OCI-LY3 (cell line): Measurements from ENCODE around the gene CPNE6.

Experiments used
- H2AFZ ChIP-seq: fragments of 200-600, 300-600 bp; shearing (Covaris generic); 2 replicates; pipeline ENCODE4 v1.6.0; 2014; ENCODE audit warnings: antibody characterized with exemption, low read depth, low read length
- H3K27ac ChIP-seq: fragments of 200-600, 300-600 bp; sonication (generic); 2 replicates; pipeline ENCODE4 v1.5.1; 2014; ENCODE audit warnings: mild to moderate bottlenecking, low read length, moderate library complexity, mixed read lengths
- H3K27me3 ChIP-seq: fragments of 200-600, 300-600 bp; sonication (generic); 2 replicates; pipeline ENCODE4 v1.6.1; 2014; ENCODE audit warnings: low read depth, low read length, mixed read lengths
- H3K36me3 ChIP-seq: fragments of 200-600, 300-600 bp; sonication (generic); replicated peaks from 2 replicates; pipeline ENCODE3; 2014; ENCODE audit warnings: low read depth, low read length, mixed read lengths
- H3K4me1 ChIP-seq: fragments of 300-600, 200-600 bp; sonication (generic); 2 replicates; pipeline ENCODE4 v1.6.1; 2014; ENCODE audit warnings: low read length, mixed read lengths
- H3K4me2 ChIP-seq: fragments of 200-600, 300-600 bp; sonication (generic); 2 replicates; pipeline ENCODE4 v1.6.1; 2014; ENCODE audit warnings: low read length, mixed read lengths
- H3K4me3 ChIP-seq: fragments of 300-600, 200-600 bp; sonication (generic); 2 replicates; pipeline ENCODE4 v1.5.1; 2014; ENCODE audit warnings: antibody characterized with exemption, mild to moderate bottlenecking, low read length, moderate library complexity
- H3K79me2 ChIP-seq: fragments of 300-600, 200-600 bp; shearing (Covaris generic); 2 replicates; pipeline ENCODE4 v1.6.1; 2014; ENCODE audit warnings: mild to moderate bottlenecking, low read length, mixed read lengths
- H3K9ac ChIP-seq: fragments of 300-600, 200-600 bp; shearing (Covaris generic); 2 replicates; pipeline ENCODE4 v1.6.0; 2014; ENCODE audit warnings: mild to moderate bottlenecking, low read length, moderate library complexity
- H3K9me3 ChIP-seq: fragments of 200-600, 300-600 bp; shearing (Covaris generic); 2 replicates; pipeline ENCODE4 v1.6.1; 2014; ENCODE audit warnings: low read length, mixed read lengths; ENCODE audit not compliant: insufficient read depth
- H4K20me1 ChIP-seq: fragments of 200-600, 300-600 bp; sonication (generic); 2 replicates; pipeline ENCODE4 v1.6.1; 2016; ENCODE audit warnings: low read length, mixed read lengths; ENCODE audit not compliant: insufficient read depth
- CTCF ChIP-seq: fragments of 200-600, 300-600 bp; sonication (generic); IDR thresholded peaks from 2 replicates; pipeline ENCODE4 v1.5.1; 2014; ENCODE audit warnings: antibody characterized with exemption, low read length, low read depth
- EZH2phosphoT487 ChIP-seq: fragments of 200-600 bp; shearing (Covaris generic); IDR thresholded peaks from 2 replicates; pipeline ENCODE4 v1.6.1; 2018; ENCODE audit warnings: antibody characterized with exemption, mixed run types, low read depth

Gene CPNE6

GRCh38 chr14:24093901-24094840 is 22.8 kb downstream of the CPNE6 start, which contains the start of gene PCK2:
Gene PCK2 (plus strand): TSS chr14:24094311. CDS start chr14:24094406, 95 bp downstream.
- Histone ChIP-seq H3K36me3 (peaks cover 20% of the 10 kb centered on the region), H3K4me1 (peaks cover 22% of the 10 kb centered on the region), H4K20me1 (no peaks in the 10 kb centered on the region), H3K27ac (peak within 1 kb of the TSS; percentile 79), H3K4me2 (peak within 1 kb of the TSS; percentile 97), H3K27me3 (no peaks in the 10 kb centered on the region), H3K4me3 (peak within 1 kb of the TSS; percentile 93), H3K9ac (peak within 1 kb of the TSS; percentile 100), H3K9me3 (no peaks in the 10 kb centered on the region), H2AFZ (peak within 1 kb of the TSS; percentile 43; the same call in 1 of the 2 replicates), H3K79me2 (peaks cover 17% of the 10 kb centered on the region)
- TF ChIP-seq EZH2phosphoT487 (no peak), CTCF (no peak)

- H3K4me3 ChIP-seq, result peak overlapping the region; percentile 93
These were observed 23.5 kb downstream of the CPNE6 start for GRCh38 chr14:24094841-24095270.

GRCh38 chr14:24095271-24096068 is 24.1 kb downstream of the CPNE6 start:
- H3K4me1 ChIP-seq, result peaks cover 18% of the 10 kb centered on the region
- H3K27ac ChIP-seq, result peak overlapping the region; percentile 79
- peak overlapping the region; percentile 93 for H3K4me3 ChIP-seq
- H2AFZ ChIP-seq, result no peak overlapping the region
- no peaks in the 10 kb centered on the region for H3K27me3 ChIP-seq
- peak overlapping the region; percentile 97 for H3K4me2 ChIP-seq
- TF ChIP-seq CTCF (no peak), EZH2phosphoT487 (no peak)
- H3K36me3 ChIP-seq, result peaks cover 32% of the 10 kb centered on the region
- peak overlapping the region; percentile 100 for H3K9ac ChIP-seq
- H3K79me2 ChIP-seq, result peaks cover 17% of the 10 kb centered on the region
- H4K20me1 ChIP-seq, result no peaks in the 10 kb centered on the region
- H3K9me3 ChIP-seq, result no peaks in the 10 kb centered on the region

More at GRCh38 chr14:24094841-24095270, 23.5 kb downstream of the CPNE6 start:
- Histone ChIP-seq H3K36me3 (peaks cover 26% of the 10 kb centered on the region), H3K27me3 (no peaks in the 10 kb centered on the region), H2AFZ (peak overlapping the region; percentile 43; the same call in 1 of the 2 replicates), H3K79me2 (peaks cover 17% of the 10 kb centered on the region), H3K27ac (peak overlapping the region; percentile 79), H3K4me2 (peak overlapping the region; percentile 97), H4K20me1 (no peaks in the 10 kb centered on the region), H3K9ac (peak overlapping the region; percentile 100), H3K9me3 (no peaks in the 10 kb centered on the region), H3K4me1 (peaks cover 22% of the 10 kb centered on the region)
- TF ChIP-seq CTCF (no peak), EZH2phosphoT487 (no peak)
